ENCODE results near the gene TM9SF1. TPM values are rescaled to one million over a fixed set of nuclear protein-coding genes. Genes with fewer than 3 reads are reported as not detected.

TM9SF1 gene
- polyA plus RNA-seq, 4 donors, result 6.9 to 56.1 (median 23.9) TPM

GRCh38 chr14:24160499-24160849, 34.8 kb downstream of the TM9SF1 start:
- 93 to 98% (median 95%) methylated on average over 4 of the region's 4 CpGs for WGBS, 3 donors
- H3K4me3 ChIP-seq (ENCODE audit: low read depth in 1 of 3, low read length in 3 of 3), result no peak overlapping the region
- H3K4me1 ChIP-seq (ENCODE audit: control insufficient read depth in 3 of 3, insufficient read depth in 2 of 3, low read depth in 1 of 3, low read length in 2 of 3), result peaks cover 0 to 15% (median 6%) of the 10 kb centered on the region in 3 donors
- H3K27ac ChIP-seq (ENCODE audit: low read depth in 1 of 3, low read length in 2 of 3), result peak overlapping the region; percentile 39 to 99 (median 97)
- FAIRE-seq (no peak), DNase-seq (no peak)
- H3K27me3 ChIP-seq (ENCODE audit: control insufficient read depth in 3 of 3, insufficient read depth in 3 of 3, low read length in 3 of 3), result no peaks in the 10 kb centered on the region
- no peaks in the 10 kb centered on the region for H3K9me3 ChIP-seq (ENCODE audit: control insufficient read depth in 2 of 2, insufficient read depth in 1 of 2, low read depth in 1 of 2, low read length in 1 of 2)
- peaks cover 16 to 76% (median 29%) of the 10 kb centered on the region in 3 donors for H3K36me3 ChIP-seq (ENCODE audit: control insufficient read depth in 3 of 3, insufficient read depth in 2 of 3, low read depth in 1 of 3, low read length in 3 of 3)

GRCh38 chr14:24159777-24160498, 35.3 kb downstream of the TM9SF1 start:
- Histone ChIP-seq H3K27me3 (ENCODE audit: control insufficient read depth in 3 of 3, insufficient read depth in 3 of 3, low read length in 3 of 3) (no peaks in the 10 kb centered on the region), H3K4me1 (ENCODE audit: control insufficient read depth in 3 of 3, insufficient read depth in 2 of 3, low read depth in 1 of 3, low read length in 2 of 3) (peaks cover 0 to 15% (median 6%) of the 10 kb centered on the region in 3 donors), H3K36me3 (ENCODE audit: control insufficient read depth in 3 of 3, insufficient read depth in 2 of 3, low read depth in 1 of 3, low read length in 3 of 3) (peaks cover 20 to 76% (median 32%) of the 10 kb centered on the region in 3 donors), H3K4me3 (ENCODE audit: low read depth in 1 of 3, low read length in 3 of 3) (no peak overlapping the region), H3K27ac (ENCODE audit: low read depth in 1 of 3, low read length in 2 of 3) (peak overlapping the region; percentile 39 to 99 (median 97)), H3K9me3 (ENCODE audit: control insufficient read depth in 2 of 2, insufficient read depth in 1 of 2, low read depth in 1 of 2, low read length in 1 of 2) (no peaks in the 10 kb centered on the region)
- WGBS, 3 donors, result 82 to 91% (median 86%) methylated on average over 11 of the region's 11 CpGs
- DNase-seq (no peak), FAIRE-seq (no peak)

- H3K9me3 ChIP-seq (ENCODE audit: control insufficient read depth in 2 of 2, insufficient read depth in 1 of 2, low read depth in 1 of 2, low read length in 1 of 2), result no peaks in the 10 kb centered on the region
- no peak overlapping the region for H3K27ac ChIP-seq (ENCODE audit: low read depth in 1 of 3, low read length in 2 of 3)
- peaks cover 15 to 73% (median 27%) of the 10 kb centered on the region in 3 donors for H3K36me3 ChIP-seq (ENCODE audit: control insufficient read depth in 3 of 3, insufficient read depth in 2 of 3, low read depth in 1 of 3, low read length in 3 of 3)
- H3K4me1 ChIP-seq (ENCODE audit: control insufficient read depth in 3 of 3, insufficient read depth in 2 of 3, low read depth in 1 of 3, low read length in 2 of 3), result peaks cover 0 to 15% (median 0%) of the 10 kb centered on the region in 3 donors
- no peak overlapping the region for H3K4me3 ChIP-seq (ENCODE audit: low read depth in 1 of 3, low read length in 3 of 3)
- no peak for DNase-seq
- FAIRE-seq, result no peak
- 93 to 95% (median 94%) methylated on average over 12 of the region's 12 CpGs for WGBS, 3 donors
- H3K27me3 ChIP-seq (ENCODE audit: control insufficient read depth in 3 of 3, insufficient read depth in 3 of 3, low read length in 3 of 3), result no peaks in the 10 kb centered on the region
These were observed 37.9 kb downstream of the TM9SF1 start for GRCh38 chr14:24157331-24157730.

- Histone ChIP-seq H3K36me3 (ENCODE audit: control insufficient read depth in 3 of 3, insufficient read depth in 2 of 3, low read depth in 1 of 3, low read length in 3 of 3) (peaks cover 17 to 72% (median 27%) of the 10 kb centered on the region in 3 donors), H3K27ac (ENCODE audit: low read depth in 1 of 3, low read length in 2 of 3) (no peak overlapping the region), H3K27me3 (ENCODE audit: control insufficient read depth in 3 of 3, insufficient read depth in 3 of 3, low read length in 3 of 3) (no peaks in the 10 kb centered on the region), H3K4me1 (ENCODE audit: control insufficient read depth in 3 of 3, insufficient read depth in 2 of 3, low read depth in 1 of 3, low read length in 2 of 3) (peaks cover 0 to 12% (median 0%) of the 10 kb centered on the region in 3 donors), H3K4me3 (ENCODE audit: low read depth in 1 of 3, low read length in 3 of 3) (no peak overlapping the region), H3K9me3 (ENCODE audit: control insufficient read depth in 2 of 2, insufficient read depth in 1 of 2, low read depth in 1 of 2, low read length in 1 of 2) (no peaks in the 10 kb centered on the region)
- 89 to 93% (median 92%) methylated on average over 1 of the region's 1 CpG for WGBS, 3 donors
- no peak for FAIRE-seq
- DNase-seq, result no peak
These were observed 38.4 kb downstream of the TM9SF1 start for GRCh38 chr14:24156840-24157239.

GRCh38 chr14:24155100-24155499, 40.1 kb downstream of the TM9SF1 start:
- Histone ChIP-seq H3K9me3 (ENCODE audit: control insufficient read depth in 2 of 2, insufficient read depth in 1 of 2, low read depth in 1 of 2, low read length in 1 of 2) (no peaks in the 10 kb centered on the region), H3K4me3 (ENCODE audit: low read depth in 1 of 3, low read length in 3 of 3) (no peak overlapping the region), H3K4me1 (ENCODE audit: control insufficient read depth in 3 of 3, insufficient read depth in 2 of 3, low read depth in 1 of 3, low read length in 2 of 3) (peaks cover 0 to 1% (median 0%) of the 10 kb centered on the region in 3 donors), H3K36me3 (ENCODE audit: control insufficient read depth in 3 of 3, insufficient read depth in 2 of 3, low read depth in 1 of 3, low read length in 3 of 3) (peaks cover 25 to 81% (median 27%) of the 10 kb centered on the region in 3 donors), H3K27ac (ENCODE audit: low read depth in 1 of 3, low read length in 2 of 3) (no peak overlapping the region), H3K27me3 (ENCODE audit: control insufficient read depth in 3 of 3, insufficient read depth in 3 of 3, low read length in 3 of 3) (no peaks in the 10 kb centered on the region)
- DNase-seq, result no peak
- no peak for FAIRE-seq
- WGBS, 3 donors, result 95 to 97% (median 96%) methylated on average over 10 of the region's 10 CpGs

- Histone ChIP-seq H3K4me3 (ENCODE audit: low read depth in 1 of 3, low read length in 3 of 3) (no peak overlapping the region), H3K9me3 (ENCODE audit: control insufficient read depth in 2 of 2, insufficient read depth in 1 of 2, low read depth in 1 of 2, low read length in 1 of 2) (no peaks in the 10 kb centered on the region), H3K4me1 (ENCODE audit: control insufficient read depth in 3 of 3, insufficient read depth in 2 of 3, low read depth in 1 of 3, low read length in 2 of 3) (peaks cover 2 to 8% (median 2%) of the 10 kb centered on the region in 3 donors), H3K36me3 (ENCODE audit: control insufficient read depth in 3 of 3, insufficient read depth in 2 of 3, low read depth in 1 of 3, low read length in 3 of 3) (peaks cover 15 to 70% (median 17%) of the 10 kb centered on the region in 3 donors), H3K27ac (ENCODE audit: low read depth in 1 of 3, low read length in 2 of 3) (no peak overlapping the region), H3K27me3 (ENCODE audit: control insufficient read depth in 3 of 3, insufficient read depth in 3 of 3, low read length in 3 of 3) (no peaks in the 10 kb centered on the region)
- 95 to 98% (median 98%) methylated on average over 14 to 16 of the region's 16 CpGs for WGBS, 3 donors
- DNase-seq (no peak), FAIRE-seq (no peak)
These were observed 43.7 kb downstream of the TM9SF1 start for GRCh38 chr14:24151404-24152080.

GRCh38 chr14:24150993-24151392, 44.2 kb downstream of the TM9SF1 start:
- Histone ChIP-seq H3K27me3 (ENCODE audit: control insufficient read depth in 3 of 3, insufficient read depth in 3 of 3, low read length in 3 of 3) (no peaks in the 10 kb centered on the region), H3K27ac (ENCODE audit: low read depth in 1 of 3, low read length in 2 of 3) (no peak overlapping the region), H3K36me3 (ENCODE audit: control insufficient read depth in 3 of 3, insufficient read depth in 2 of 3, low read depth in 1 of 3, low read length in 3 of 3) (peaks cover 14 to 64% (median 15%) of the 10 kb centered on the region in 3 donors), H3K4me3 (ENCODE audit: low read depth in 1 of 3, low read length in 3 of 3) (no peak overlapping the region), H3K9me3 (ENCODE audit: control insufficient read depth in 2 of 2, insufficient read depth in 1 of 2, low read depth in 1 of 2, low read length in 1 of 2) (no peaks in the 10 kb centered on the region), H3K4me1 (ENCODE audit: control insufficient read depth in 3 of 3, insufficient read depth in 2 of 3, low read depth in 1 of 3, low read length in 2 of 3) (peaks cover 2 to 8% (median 2%) of the 10 kb centered on the region in 3 donors)
- 91 to 95% (median 94%) methylated on average over 9 of the region's 9 CpGs for WGBS, 3 donors
- FAIRE-seq (no peak), DNase-seq (no peak)

- Histone ChIP-seq H3K36me3 (ENCODE audit: control insufficient read depth in 3 of 3, insufficient read depth in 2 of 3, low read depth in 1 of 3, low read length in 3 of 3) (peaks cover 13 to 62% (median 14%) of the 10 kb centered on the region in 3 donors), H3K9me3 (ENCODE audit: control insufficient read depth in 2 of 2, insufficient read depth in 1 of 2, low read depth in 1 of 2, low read length in 1 of 2) (no peaks in the 10 kb centered on the region)
- no peak for FAIRE-seq
These were observed 44.7 kb downstream of the TM9SF1 start for GRCh38 chr14:24150567-24150966.

More at GRCh38 chr14:24150567-24150966, 44.7 kb downstream of the TM9SF1 start:
- no peak for DNase-seq
- Histone ChIP-seq H3K27ac (ENCODE audit: low read depth in 1 of 3, low read length in 2 of 3) (no peak overlapping the region), H3K4me3 (ENCODE audit: low read depth in 1 of 3, low read length in 3 of 3) (no peak overlapping the region), H3K27me3 (ENCODE audit: control insufficient read depth in 3 of 3, insufficient read depth in 3 of 3, low read length in 3 of 3) (no peaks in the 10 kb centered on the region), H3K4me1 (ENCODE audit: control insufficient read depth in 3 of 3, insufficient read depth in 2 of 3, low read depth in 1 of 3, low read length in 2 of 3) (peaks cover 2 to 11% (median 5%) of the 10 kb centered on the region in 3 donors)
- 89 to 95% (median 92%) methylated on average over 9 of the region's 9 CpGs for WGBS, 3 donors
